Endodermal cell (in vitro differentiated cells): ENCODE measurements around the gene IDE. TPM values are rescaled to one million over a fixed set of nuclear protein-coding genes. Genes with fewer than 3 reads are reported as not detected.

Experiments
- DNase-seq: peaks from one replicate; pipeline ENCODE4 v3.0.0-alpha.2; 2017
- H3K27ac ChIP-seq: 2 replicates; pipeline ENCODE4 v1.5.1; 2013; ENCODE audit warnings: mild to moderate bottlenecking, low read depth, low read length, moderate library complexity
- H3K27me3 ChIP-seq: 2 replicates; pipeline ENCODE4 v1.6.1; 2013; ENCODE audit warnings: mild to moderate bottlenecking, low read length, moderate library complexity; ENCODE audit not compliant: insufficient read depth, control insufficient read depth, poor library complexity, severe bottlenecking
- H3K36me3 ChIP-seq: 2 replicates; pipeline ENCODE4 v1.7.0; 2013; ENCODE audit warnings: mild to moderate bottlenecking, low read length, moderate library complexity; ENCODE audit not compliant: control insufficient read depth, insufficient read depth
- H3K4me1 ChIP-seq: one replicate; pipeline ENCODE4 v1.7.0; 2013; ENCODE audit warnings: low read length; ENCODE audit not compliant: control insufficient read depth, insufficient read depth
- H3K4me3 ChIP-seq: 2 replicates; pipeline ENCODE4 v1.5.1; 2013; ENCODE audit warnings: mild to moderate bottlenecking, low read length, moderate library complexity
- H3K9ac ChIP-seq: 2 replicates; pipeline ENCODE4 v1.6.1; 2013; ENCODE audit warnings: mild to moderate bottlenecking, low read length, moderate library complexity; ENCODE audit not compliant: poor library complexity, severe bottlenecking; ENCODE audit errors: extremely low read depth
- H3K9me3 ChIP-seq: 2 replicates; pipeline ENCODE4 v1.6.1; 2013; ENCODE audit warnings: mild to moderate bottlenecking, low read length, moderate library complexity; ENCODE audit not compliant: control insufficient read depth
- H3K27ac Mint-ChIP-seq: 2 replicates; pipeline ENCODE4 v1.8.0; 2020; ENCODE audit warnings: mixed read lengths
- H3K27me3 Mint-ChIP-seq: 2 replicates; pipeline ENCODE4 v1.8.0; 2021; ENCODE audit warnings: mild to moderate bottlenecking, mixed read lengths; ENCODE audit not compliant: insufficient read depth
- H3K36me3 Mint-ChIP-seq: 2 replicates; pipeline ENCODE4 v1.8.0; 2020; ENCODE audit warnings: low read depth, mixed read lengths
- H3K4me1 Mint-ChIP-seq: 2 replicates; pipeline ENCODE4 v1.8.0; 2020; ENCODE audit warnings: mixed read lengths
- H3K4me3 Mint-ChIP-seq: 2 replicates; pipeline ENCODE4 v1.8.0; 2020; ENCODE audit warnings: mild to moderate bottlenecking, moderate library complexity, mixed read lengths
- H3K9me3 Mint-ChIP-seq: 2 replicates; pipeline ENCODE4 v1.8.0; 2020; ENCODE audit warnings: mild to moderate bottlenecking, mixed read lengths
- WGBS, 2 experiments: methylation state at CpG; one replicate each; pipeline versions ENCODE4 v1.1.5 to v1.1.7; 2013; ENCODE audit warnings: missing lambda C conversion rate in 2 of 2, mixed read lengths in 1 of 2; ENCODE audit not compliant: insufficient coverage in 1 of 2, insufficient read length in 1 of 2; 5-methylcytosine and 5-hydroxymethylcytosine counted together
- total RNA-seq, 2 donors: library from RNA; stranded (reverse); fragmentation: NEBNext Ultra II Directional in 1 of 2; extraction: Animal tissue kit (Norgen Biotek cat#: 25700) in 1 of 2; gene quantifications; 2 replicates in 1 of 2; 3 replicates in 1 of 2; pipeline ENCODE4 v1.2.1, GENCODE V29; 2021
- TF ChIP-seq, protein P1 (sequence below): fragments of 200-600 bp; sonication (generic); conservative IDR thresholded peaks from 2 replicates; pipeline ENCODE4 v1.5.0; 2021; ENCODE audit warnings: antibody characterized with exemption, mild to moderate bottlenecking

IDE gene
- total RNA-seq, 2 donors from 2014 or later, result 56.3 to 63.3 TPM

DNA sequence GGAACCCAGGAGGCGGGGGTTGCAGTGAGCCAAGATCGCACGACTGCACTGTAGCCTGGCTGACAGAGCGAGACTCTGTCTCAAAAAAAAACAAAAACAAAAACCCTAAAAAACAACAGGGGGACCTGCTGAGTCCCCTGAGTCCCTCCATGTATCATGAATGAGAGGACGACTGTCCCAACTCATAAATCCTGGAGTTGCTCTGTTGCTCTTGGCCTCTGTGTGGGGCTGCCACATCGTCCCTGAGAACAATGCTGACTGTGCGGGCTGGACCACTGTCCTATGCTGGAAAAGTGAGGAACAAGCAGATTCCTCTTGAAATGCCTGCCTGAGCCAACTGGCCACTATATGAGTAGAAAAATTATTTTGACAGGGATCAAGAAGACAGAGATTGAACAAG, 122.5 kb downstream of the IDE start:
- Histone ChIP-seq H3K9ac (no peak overlapping the region), H3K9me3 (no peaks in the 10 kb centered on the region), H3K27me3 (no peaks in the 10 kb centered on the region), H3K4me1 (no peaks in the 10 kb centered on the region), H3K4me3 (no peak overlapping the region), H3K36me3 (peaks cover 44% of the 10 kb centered on the region), H3K27ac (no peak overlapping the region)
- no peak overlapping the region for H3K27ac Mint-ChIP-seq
- no peaks in the 10 kb centered on the region for H3K9me3 Mint-ChIP-seq
- H3K36me3 Mint-ChIP-seq, result peaks cover 32% of the 10 kb centered on the region
- WGBS, 2 experiments, result 90 to 91% methylated on average over 6 to 7 of the region's 7 CpGs
- TF ChIP-seq, protein P1, sequence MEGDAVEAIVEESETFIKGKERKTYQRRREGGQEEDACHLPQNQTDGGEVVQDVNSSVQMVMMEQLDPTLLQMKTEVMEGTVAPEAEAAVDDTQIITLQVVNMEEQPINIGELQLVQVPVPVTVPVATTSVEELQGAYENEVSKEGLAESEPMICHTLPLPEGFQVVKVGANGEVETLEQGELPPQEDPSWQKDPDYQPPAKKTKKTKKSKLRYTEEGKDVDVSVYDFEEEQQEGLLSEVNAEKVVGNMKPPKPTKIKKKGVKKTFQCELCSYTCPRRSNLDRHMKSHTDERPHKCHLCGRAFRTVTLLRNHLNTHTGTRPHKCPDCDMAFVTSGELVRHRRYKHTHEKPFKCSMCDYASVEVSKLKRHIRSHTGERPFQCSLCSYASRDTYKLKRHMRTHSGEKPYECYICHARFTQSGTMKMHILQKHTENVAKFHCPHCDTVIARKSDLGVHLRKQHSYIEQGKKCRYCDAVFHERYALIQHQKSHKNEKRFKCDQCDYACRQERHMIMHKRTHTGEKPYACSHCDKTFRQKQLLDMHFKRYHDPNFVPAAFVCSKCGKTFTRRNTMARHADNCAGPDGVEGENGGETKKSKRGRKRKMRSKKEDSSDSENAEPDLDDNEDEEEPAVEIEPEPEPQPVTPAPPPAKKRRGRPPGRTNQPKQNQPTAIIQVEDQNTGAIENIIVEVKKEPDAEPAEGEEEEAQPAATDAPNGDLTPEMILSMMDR, result no peak
- no peaks in the 10 kb centered on the region for H3K27me3 Mint-ChIP-seq
- H3K4me3 Mint-ChIP-seq, result no peak overlapping the region
- DNase-seq, result no peak
- H3K4me1 Mint-ChIP-seq, result no peaks in the 10 kb centered on the region

DNA sequence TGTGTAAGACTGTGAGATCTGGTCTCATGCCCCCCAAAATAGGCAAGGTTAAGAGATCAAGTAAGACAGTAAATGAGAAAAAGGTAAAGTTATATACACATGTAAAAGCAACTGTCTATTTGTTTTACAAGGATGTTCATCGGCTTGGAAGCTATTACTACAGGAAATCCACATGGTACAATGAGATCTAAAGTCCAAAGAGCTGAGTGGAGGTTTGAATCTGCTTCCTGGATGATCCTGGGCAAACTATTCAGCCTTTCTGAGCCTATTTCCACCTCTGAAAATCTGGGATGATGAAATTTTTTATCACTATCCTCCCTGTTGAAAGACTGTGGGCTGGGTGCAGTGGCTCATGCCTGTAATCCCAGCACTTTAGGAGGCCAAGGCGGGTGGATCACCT, 123.0 kb downstream of the IDE start:
- Histone ChIP-seq H3K4me3 (no peak overlapping the region), H3K27ac (no peak overlapping the region), H3K36me3 (peaks cover 40% of the 10 kb centered on the region), H3K9me3 (no peaks in the 10 kb centered on the region), H3K4me1 (no peaks in the 10 kb centered on the region), H3K9ac (no peak overlapping the region), H3K27me3 (no peaks in the 10 kb centered on the region)
- H3K36me3 Mint-ChIP-seq, result peaks cover 30% of the 10 kb centered on the region
- H3K4me3 Mint-ChIP-seq, result no peak overlapping the region
- DNase-seq, result no peak
- H3K27ac Mint-ChIP-seq, result peak overlapping the region; percentile 44
- H3K27me3 Mint-ChIP-seq, result no peaks in the 10 kb centered on the region
- H3K4me1 Mint-ChIP-seq, result no peaks in the 10 kb centered on the region
- TF ChIP-seq, protein P1, result no peak
- 88 to 100% methylated on average over 1 to 2 of the region's 2 CpGs for WGBS, 2 experiments
- H3K9me3 Mint-ChIP-seq, result no peaks in the 10 kb centered on the region

DNA sequence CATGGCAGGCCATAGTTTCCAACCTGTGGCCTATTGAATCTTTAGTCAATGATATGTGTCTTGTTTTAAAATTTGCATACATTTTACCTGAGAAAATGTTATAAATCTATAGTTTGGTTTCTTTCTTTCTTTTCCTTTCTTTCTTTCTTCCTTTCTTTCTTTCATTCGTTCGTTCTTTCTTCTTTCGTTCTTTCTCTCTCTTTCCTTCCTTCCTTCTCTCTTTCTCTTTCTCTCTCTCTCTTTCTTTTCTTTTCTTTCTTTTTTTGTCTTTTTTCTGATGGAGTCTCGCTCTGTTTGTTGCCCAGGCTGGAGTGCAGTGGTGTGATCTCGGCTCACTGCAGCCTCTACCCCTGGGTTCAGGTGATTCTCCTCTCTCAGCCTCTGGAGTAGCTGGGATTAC, 133.3 kb downstream of the IDE start:
- H3K27ac ChIP-seq, result no peak overlapping the region
- no peaks in the 10 kb centered on the region for H3K4me1 ChIP-seq
- WGBS, 2 experiments, result 91 to 100% methylated on average over 3 to 5 of the region's 5 CpGs
- H3K4me3 ChIP-seq, result no peak overlapping the region
- Mint-ChIP-seq H3K27ac (no peak overlapping the region), H3K36me3 (no peaks in the 10 kb centered on the region), H3K27me3 (no peaks in the 10 kb centered on the region), H3K9me3 (no peaks in the 10 kb centered on the region), H3K4me3 (no peak overlapping the region), H3K4me1 (no peaks in the 10 kb centered on the region)
- no peak for DNase-seq
- H3K36me3 ChIP-seq, result no peaks in the 10 kb centered on the region
- no peaks in the 10 kb centered on the region for H3K27me3 ChIP-seq
- H3K9ac ChIP-seq, result no peak overlapping the region
- TF ChIP-seq, protein P1, result no peak
- H3K9me3 ChIP-seq, result no peaks in the 10 kb centered on the region
